ENCODE measurements around the gene CEP63.
"Not testable (repeated sequence)": the region's sequence is repeated elsewhere in the genome, so short reads cannot be mapped to it uniquely, and the experiment has no call there.

CEP63 gene

DNA sequence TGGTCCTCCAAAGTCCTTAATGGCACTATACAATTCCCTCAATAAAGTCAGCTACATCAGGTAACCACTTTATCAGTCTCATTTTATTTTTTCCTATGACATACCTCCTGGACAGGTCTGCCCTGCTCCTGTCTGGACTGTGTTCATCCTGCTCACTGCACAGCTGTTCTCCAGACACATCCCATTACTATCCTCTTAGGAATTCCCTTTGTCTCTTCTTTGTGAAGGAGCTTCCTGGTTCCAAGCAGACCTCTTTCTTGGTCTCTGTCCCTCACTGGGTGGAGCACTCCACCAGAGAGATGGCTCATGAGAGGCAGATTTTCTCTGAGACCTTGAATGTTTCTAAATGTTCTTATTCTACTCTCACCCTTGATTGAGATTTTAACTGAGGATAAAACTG lies 104.9 kb downstream of the CEP63 start:
- no peak overlapping the region for H3K4me3 ChIP-seq (ENCODE audit: low read depth, low read length)
- TF ChIP-seq, protein P1, sequence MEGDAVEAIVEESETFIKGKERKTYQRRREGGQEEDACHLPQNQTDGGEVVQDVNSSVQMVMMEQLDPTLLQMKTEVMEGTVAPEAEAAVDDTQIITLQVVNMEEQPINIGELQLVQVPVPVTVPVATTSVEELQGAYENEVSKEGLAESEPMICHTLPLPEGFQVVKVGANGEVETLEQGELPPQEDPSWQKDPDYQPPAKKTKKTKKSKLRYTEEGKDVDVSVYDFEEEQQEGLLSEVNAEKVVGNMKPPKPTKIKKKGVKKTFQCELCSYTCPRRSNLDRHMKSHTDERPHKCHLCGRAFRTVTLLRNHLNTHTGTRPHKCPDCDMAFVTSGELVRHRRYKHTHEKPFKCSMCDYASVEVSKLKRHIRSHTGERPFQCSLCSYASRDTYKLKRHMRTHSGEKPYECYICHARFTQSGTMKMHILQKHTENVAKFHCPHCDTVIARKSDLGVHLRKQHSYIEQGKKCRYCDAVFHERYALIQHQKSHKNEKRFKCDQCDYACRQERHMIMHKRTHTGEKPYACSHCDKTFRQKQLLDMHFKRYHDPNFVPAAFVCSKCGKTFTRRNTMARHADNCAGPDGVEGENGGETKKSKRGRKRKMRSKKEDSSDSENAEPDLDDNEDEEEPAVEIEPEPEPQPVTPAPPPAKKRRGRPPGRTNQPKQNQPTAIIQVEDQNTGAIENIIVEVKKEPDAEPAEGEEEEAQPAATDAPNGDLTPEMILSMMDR (IDR thresholded peaks at IDR 0.05; ENCODE audit: low read depth, low read length), result no peak
- DNase-seq (ENCODE audit: low read depth, low spot score), result no peak
- in situ Hi-C loops (cut with HindIII; ENCODE audit: low sequenced_read_pairs), result no loop called here

DNA sequence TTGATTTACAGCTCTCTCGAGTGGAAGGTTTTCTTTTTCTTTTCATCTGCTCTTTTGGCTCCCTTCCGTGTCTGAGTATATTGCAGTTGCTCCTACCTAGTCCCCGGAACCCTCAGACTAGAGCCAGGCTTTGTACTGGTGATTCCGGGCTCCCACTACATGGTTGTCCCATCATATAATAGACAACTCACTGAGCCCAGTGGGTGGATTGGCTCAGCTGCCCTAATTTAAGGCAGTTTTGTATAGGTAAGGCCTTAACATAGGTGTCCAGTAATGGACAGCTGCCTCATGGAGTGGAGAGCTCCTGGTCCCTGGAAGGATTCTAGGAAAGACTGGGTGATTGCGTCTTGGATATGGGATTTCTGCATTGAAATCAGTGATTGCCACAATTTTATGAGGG lies 106.9 kb downstream of the CEP63 start:
- in situ Hi-C loops (cut with HindIII; ENCODE audit: low sequenced_read_pairs), result no loop called here
- TF ChIP-seq, protein P1 (IDR thresholded peaks at IDR 0.05; ENCODE audit: low read depth, low read length), result no peak
- no peak overlapping the region for H3K4me3 ChIP-seq (ENCODE audit: low read depth, low read length)
- DNase-seq (ENCODE audit: low read depth, low spot score), result no peak

DNA sequence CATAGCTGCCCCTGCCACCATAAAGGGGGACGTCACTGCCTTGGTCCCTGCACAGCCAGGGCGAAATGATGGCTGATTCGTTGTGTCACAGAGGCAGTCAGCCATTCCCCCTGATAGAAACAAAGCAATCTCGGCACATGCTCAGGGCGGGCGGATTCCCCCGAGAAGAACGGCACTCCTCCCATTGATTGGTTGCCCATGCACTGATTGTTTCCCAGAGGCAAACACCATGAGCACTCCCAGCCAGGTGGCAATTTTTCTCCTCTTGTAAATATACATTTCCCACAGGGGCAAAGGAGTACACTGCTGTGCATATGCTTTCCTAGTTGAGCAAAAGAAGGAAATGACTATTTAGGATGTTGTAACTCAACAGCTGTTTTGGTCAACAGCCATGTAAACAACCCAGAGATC lies 108.5 kb downstream of the CEP63 start:
- TF ChIP-seq, protein P1 (IDR thresholded peaks at IDR 0.05; ENCODE audit: low read depth, low read length), result no peak
- H3K4me3 ChIP-seq (ENCODE audit: low read depth, low read length), result no peak overlapping the region
- no peak for DNase-seq (ENCODE audit: low read depth, low spot score)
- in situ Hi-C loops (cut with HindIII; ENCODE audit: low sequenced_read_pairs), result no loop called here

DNA sequence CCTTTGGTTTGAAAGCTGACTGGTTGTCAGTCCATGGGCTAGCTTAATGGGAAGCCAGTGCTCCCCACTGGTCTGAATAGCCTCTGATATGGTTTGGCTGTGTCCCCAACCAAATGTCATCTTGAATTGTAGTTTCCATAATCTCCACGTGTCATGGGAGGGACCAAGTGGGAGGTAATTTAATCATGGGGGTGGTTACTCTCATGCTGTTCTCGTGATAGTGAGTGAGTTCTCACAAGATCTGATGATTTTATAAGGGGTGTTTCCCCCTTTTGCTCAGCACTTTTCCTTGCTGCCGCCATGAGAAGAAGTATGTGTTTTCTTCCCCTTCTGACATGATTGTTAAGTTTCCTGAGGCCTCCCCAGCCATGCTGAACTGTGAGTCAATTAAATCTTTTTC lies 109.1 kb downstream of the CEP63 start:
- DNase-seq (ENCODE audit: low read depth, low spot score); in situ Hi-C loops (cut with HindIII; ENCODE audit: low sequenced_read_pairs); H3K4me3 ChIP-seq (ENCODE audit: low read depth, low read length): not testable (repeated sequence)

DNA sequence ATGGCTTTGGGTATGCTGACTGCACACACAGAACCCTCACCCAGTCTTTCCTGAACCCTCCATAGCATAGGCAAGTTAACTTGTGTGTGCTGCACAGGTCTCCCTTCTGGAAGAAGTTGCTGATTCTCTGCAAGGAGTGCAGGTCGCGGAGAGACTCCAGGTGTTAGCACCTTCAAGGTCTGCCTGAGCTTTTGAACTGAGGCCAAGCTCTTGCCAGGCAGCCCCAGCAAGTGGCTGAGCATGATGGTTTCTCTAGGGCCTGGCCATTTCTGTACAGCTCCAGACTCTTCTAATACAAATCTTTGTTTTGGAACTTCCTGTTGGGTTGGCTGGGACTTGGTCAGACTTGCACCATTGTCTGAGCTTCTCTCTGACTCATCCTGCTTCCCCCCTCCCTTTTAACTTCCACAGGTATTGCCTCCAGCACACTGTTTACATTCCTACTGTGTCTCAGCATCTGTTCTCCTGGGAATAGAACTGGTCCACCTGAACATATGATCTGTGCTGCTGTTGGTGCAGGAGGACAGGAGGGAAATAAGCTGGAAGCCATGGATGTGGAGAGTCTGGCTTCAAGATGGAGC lies 111.6 kb downstream of the CEP63 start:
- H3K4me3 ChIP-seq (ENCODE audit: low read depth, low read length), result no peak overlapping the region
- TF ChIP-seq, protein P1 (IDR thresholded peaks at IDR 0.05; ENCODE audit: low read depth, low read length), result no peak
- DNase-seq (ENCODE audit: low read depth, low spot score), result no peak
- in situ Hi-C loops (cut with HindIII; ENCODE audit: low sequenced_read_pairs), result no loop called here

DNA sequence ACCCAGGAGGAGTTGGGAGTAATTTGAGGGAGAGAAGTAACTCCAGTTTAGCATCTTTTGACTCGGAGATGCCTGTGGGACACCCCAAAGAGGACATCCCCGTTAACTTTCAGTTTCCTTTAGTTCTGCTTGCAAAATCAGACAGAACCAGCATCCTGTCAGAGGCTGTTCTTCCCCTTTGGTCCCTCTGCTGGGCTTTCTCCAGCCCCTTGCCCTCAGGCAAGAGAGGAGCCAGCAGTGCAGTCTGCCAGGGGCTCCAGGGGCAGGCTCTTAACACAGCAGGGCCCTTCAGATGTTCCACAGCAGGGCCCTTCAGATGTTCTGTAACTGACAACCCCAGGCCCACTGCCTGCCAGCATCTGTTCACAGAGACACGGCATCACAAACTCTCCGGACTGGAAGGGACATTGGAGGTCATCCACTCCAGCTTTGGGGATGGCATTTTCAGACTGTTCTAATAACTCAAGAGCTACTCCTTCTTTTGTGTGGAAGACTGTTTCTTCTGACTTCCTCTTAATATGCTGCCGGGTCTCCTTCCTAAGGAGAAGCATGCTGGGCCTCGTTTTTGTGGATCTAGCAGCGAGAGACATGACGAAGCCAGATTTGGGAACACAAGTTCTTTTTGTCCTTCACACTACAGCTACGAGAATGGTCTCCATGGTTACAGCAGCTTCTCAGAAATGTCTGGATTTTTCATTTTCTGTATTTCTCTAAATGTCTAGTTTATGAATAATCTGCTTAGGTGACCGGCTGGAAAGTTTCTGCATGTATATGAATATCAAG lies 113.1 kb downstream of the CEP63 start:
- no peak overlapping the region for H3K4me3 ChIP-seq (ENCODE audit: low read depth, low read length)
- TF ChIP-seq, protein P1 (IDR thresholded peaks at IDR 0.05; ENCODE audit: low read depth, low read length), result no peak
- no peak for DNase-seq (ENCODE audit: low read depth, low spot score)
- in situ Hi-C loops (cut with HindIII; ENCODE audit: low sequenced_read_pairs), result no loop called here

DNA sequence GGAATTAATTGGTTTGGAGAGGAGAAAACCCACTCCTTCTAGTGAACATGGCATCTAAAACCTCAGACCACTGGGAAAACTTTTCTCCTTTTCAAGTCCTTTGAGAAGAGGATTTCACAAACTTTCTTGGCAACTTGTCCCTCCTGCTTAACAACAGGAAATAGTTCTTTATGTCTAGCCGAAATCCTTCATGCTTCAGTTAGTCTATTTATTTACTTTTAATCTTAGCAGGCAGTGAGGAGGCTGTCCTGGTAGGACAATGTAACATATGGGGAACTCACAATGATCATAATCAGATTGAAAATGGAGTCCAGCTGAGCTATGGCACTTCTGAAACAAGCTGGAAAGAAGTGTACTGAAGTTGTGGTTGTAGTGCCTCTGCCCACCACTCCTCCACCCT lies 114.3 kb downstream of the CEP63 start:
- in situ Hi-C loops (cut with HindIII; ENCODE audit: low sequenced_read_pairs), result no loop called here
- H3K4me3 ChIP-seq (ENCODE audit: low read depth, low read length), result no peak overlapping the region
- TF ChIP-seq, protein P1 (IDR thresholded peaks at IDR 0.05; ENCODE audit: low read depth, low read length), result no peak
- DNase-seq (ENCODE audit: low read depth, low spot score), result peak; percentile 7
